SJCRH30 (cell line): ENCODE data around the gene SNAP29. TPM values are rescaled to one million over a fixed set of nuclear protein-coding genes. Genes with fewer than 3 reads are reported as not detected.
"Not testable (repeated sequence)": the region's sequence is repeated elsewhere in the genome, so short reads cannot be mapped to it uniquely, and the experiment has no call there.

Experiments
- DNase-seq, 2 experiments: peaks; one replicate each; pipeline ENCODE4 v3.0.0-alpha.2; 2015 to 2020
- H3K27ac ChIP-seq: fragments of 250-450 bp; sonication (Bioruptor Pico); 2 replicates; pipeline ENCODE4 v1.5.1; 2020; ENCODE audit warnings: mild to moderate bottlenecking, moderate library complexity
- H3K27me3 ChIP-seq: fragments of 250-450 bp; sonication (Bioruptor Pico); 2 replicates; pipeline ENCODE4 v1.5.1; 2020; ENCODE audit warnings: mild to moderate bottlenecking, moderate library complexity
- H3K36me3 ChIP-seq: fragments of 250-450 bp; sonication (Bioruptor Pico); 2 replicates; pipeline ENCODE4 v1.5.1; 2020; ENCODE audit warnings: mild to moderate bottlenecking, moderate library complexity
- H3K4me1 ChIP-seq: fragments of 250-450 bp; sonication (Bioruptor Pico); 2 replicates; pipeline ENCODE4 v1.5.1; 2020; ENCODE audit warnings: mild to moderate bottlenecking, moderate library complexity
- H3K4me3 ChIP-seq: fragments of 250-450 bp; sonication (Bioruptor Pico); 2 replicates; pipeline ENCODE4 v1.5.1; 2020; ENCODE audit warnings: mild to moderate bottlenecking, moderate library complexity
- H3K9me3 ChIP-seq: fragments of 250-450 bp; sonication (Bioruptor Pico); replicated peaks from 2 replicates; pipeline ENCODE4 v1.5.1; 2020; ENCODE audit warnings: mild to moderate bottlenecking, moderate library complexity
- total RNA-seq: library from RNA; depleted of rRNA; stranded (reverse); fragments of >200 nt; shearing (Covaris generic); gene quantifications from 2 replicates; pipeline ENCODE4 v1.2.3, GENCODE V29; 2014

SNAP29 gene
- total RNA-seq, 1 experiment from 2014 or later, result 17.7 TPM

DNA sequence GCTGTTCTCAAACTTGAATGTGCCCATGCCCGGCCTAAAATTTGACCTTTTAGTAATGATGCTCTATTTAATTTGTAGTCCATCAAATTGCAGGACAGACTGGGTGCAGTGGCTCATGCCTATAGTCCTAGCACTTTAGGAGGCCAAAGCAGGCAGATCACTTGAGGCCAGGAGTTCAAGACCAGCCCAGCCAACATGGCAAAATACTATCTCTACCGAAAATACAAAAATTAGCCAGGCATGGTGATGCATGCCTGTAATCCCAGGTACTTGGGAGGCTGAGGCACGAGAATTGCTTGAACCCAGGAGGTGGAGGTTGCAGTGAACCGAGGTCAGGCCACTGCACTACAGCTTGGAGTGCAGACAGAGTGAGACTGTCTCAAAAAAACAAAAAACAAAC, 33.6 kb upstream of the SNAP29 start:
- H3K27me3 ChIP-seq, DNase-seq, H3K27ac ChIP-seq: not testable (repeated sequence)

DNA sequence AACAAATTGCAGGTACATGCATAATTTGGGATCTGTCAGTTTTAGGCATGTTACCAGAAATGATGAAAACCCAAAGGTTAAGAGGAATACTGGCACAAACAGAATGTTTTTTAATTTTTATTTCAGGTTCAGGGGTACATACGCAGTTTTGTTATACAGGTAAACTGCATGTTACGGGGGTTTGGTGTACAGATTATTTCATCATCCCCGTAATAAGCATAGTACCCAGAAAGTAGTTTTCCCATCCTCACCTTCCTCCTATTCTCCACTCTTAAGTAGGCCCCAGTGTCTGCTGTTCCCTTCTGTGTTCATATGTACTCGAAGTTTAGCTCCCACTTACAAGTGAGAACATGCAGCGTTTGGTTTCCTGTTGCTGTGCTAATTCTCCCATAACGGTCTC, 33.2 kb upstream of the SNAP29 start:
- Histone ChIP-seq H3K4me1 (no peaks in the 10 kb centered on the region), H3K36me3 (peaks cover 18% of the 10 kb centered on the region), H3K27me3 (no peaks in the 10 kb centered on the region), H3K27ac (no peak overlapping the region), H3K9me3 (no peaks in the 10 kb centered on the region), H3K4me3 (no peak overlapping the region)
- DNase-seq, result no peak

More for the DNA sequence above, 33.6 kb upstream of the SNAP29 start:
- not testable (repeated sequence) for H3K4me1 ChIP-seq, H3K4me3 ChIP-seq, H3K9me3 ChIP-seq
- H3K36me3 ChIP-seq, result peaks cover 15% of the 10 kb centered on the region

DNA sequence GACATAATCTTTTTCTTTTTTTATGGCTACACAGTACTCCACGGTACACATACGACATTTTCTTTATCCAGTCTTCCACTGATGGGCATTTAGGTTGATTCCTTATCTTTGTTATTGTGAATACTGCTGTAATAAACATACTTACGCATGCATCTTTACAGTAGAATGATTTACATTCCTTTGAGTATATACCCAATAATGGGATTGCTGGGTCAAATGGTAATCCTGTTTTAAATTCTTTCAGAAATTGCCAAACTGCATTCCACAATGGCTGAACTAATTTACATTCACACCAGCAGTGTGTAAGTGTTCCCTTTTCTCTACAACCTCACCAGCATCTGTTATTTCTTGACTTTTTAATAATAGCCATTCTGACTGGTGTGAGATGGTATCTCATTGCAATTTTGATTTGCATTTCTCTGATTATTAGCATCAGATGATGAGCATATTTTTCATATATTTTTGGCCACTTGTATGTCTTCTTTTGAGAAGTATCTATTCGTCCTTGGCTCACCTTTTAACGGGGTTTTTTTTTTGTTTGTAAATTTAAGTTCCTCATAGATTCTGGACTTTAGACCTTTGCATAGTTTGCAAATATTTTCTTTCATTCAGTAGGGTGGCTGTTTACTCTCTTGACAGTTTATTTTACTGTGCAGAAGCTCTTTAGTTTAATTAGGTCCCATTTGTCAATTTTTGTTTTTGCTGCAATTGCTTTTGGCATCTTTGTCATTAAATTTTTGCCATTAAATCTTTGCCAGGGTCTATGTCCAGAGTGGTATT, 32.2 kb upstream of the SNAP29 start:
- not testable (repeated sequence) for H3K27ac ChIP-seq, H3K4me3 ChIP-seq, H3K27me3 ChIP-seq, H3K9me3 ChIP-seq, DNase-seq, H3K4me1 ChIP-seq
- H3K36me3 ChIP-seq, result peaks cover 25% of the 10 kb centered on the region

DNA sequence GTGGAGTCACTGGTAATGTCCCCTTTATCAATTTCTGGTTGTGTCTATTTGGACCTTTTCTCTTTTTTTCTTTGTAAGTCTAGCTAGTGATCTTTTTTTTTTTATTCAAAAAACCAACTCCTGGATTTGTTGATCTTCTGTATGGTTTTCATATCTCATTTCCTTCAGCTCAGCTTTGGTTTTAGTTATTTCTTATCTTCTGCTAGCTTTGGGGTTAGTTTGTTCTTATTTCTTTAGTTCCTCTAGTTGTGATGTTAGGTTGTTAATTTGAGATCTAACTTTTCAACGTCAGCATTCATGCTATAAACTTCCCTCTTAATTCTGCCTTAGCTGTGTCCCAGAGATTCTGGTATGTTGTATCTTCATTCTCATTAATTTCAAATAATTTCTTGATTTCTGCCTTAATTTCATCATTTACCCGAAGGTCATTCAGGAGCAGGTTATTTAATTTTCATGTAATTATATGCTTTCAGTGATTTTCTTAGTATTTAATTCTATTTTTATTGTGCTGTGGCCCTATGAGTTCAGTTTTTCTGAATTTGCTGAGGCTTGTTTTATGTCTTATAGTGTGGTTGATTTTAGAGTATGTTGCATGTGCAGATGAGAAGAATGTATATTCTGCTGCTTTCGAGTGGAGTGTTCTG, 29.2 kb upstream of the SNAP29 start:
- H3K27me3 ChIP-seq, result no peaks in the 10 kb centered on the region

DNA sequence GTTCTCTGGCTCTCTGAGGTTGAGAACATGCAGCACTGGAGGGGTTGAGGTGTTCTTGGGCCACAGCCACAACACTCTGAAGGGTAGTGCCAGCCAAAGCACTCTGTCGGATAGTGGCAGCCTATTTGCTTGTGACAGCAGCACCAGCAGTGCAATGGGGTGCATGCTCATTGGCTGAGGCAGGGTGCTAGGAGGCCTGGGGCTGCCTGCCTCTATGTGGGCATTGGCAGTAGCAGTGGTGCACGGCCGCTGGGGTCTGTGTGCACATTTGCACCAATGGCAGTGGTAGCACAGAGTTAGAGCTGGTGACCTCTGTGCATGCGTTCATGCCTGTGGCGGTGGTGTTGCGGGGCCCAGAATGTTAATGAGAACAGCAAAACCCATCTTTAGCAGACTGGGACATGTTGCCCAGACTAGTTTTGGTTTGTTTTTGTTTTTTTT, 25.6 kb upstream of the SNAP29 start:
- H3K4me1 ChIP-seq, result no peaks in the 10 kb centered on the region
- no peak for DNase-seq
- no peak overlapping the region for H3K27ac ChIP-seq
- peaks cover 39% of the 10 kb centered on the region for H3K36me3 ChIP-seq
- no peaks in the 10 kb centered on the region for H3K27me3 ChIP-seq
- H3K4me3 ChIP-seq, result no peak overlapping the region
- no peaks in the 10 kb centered on the region for H3K9me3 ChIP-seq

More for the DNA sequence above, 29.2 kb upstream of the SNAP29 start:
- no peak for DNase-seq
- Histone ChIP-seq H3K36me3 (peaks cover 40% of the 10 kb centered on the region), H3K27ac (no peak overlapping the region), H3K9me3 (no peaks in the 10 kb centered on the region), H3K4me1 (no peaks in the 10 kb centered on the region), H3K4me3 (no peak overlapping the region)

DNA sequence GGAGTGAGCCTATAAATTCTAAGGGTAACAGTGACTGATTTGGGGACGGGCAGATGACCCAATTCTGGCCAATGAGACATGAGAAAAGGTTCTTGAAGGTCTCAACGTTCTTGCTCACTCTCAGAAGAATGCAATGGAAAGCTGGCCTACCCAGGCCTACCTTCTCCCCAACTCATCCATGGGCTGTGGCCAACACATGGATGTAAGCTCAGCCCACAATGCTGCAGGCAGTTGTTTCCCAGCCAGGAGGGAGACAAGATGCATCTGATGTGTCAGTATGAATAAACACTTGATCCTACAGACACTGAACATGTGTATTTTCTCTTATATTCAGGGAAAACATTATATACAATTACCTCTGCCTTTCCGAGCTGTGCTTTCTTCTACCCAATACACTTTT, 24.6 kb upstream of the SNAP29 start:
- no peak for DNase-seq
- Histone ChIP-seq H3K27ac (no peak overlapping the region), H3K4me3 (no peak overlapping the region), H3K36me3 (peaks cover 34% of the 10 kb centered on the region), H3K4me1 (no peaks in the 10 kb centered on the region), H3K9me3 (no peaks in the 10 kb centered on the region), H3K27me3 (no peaks in the 10 kb centered on the region)

DNA sequence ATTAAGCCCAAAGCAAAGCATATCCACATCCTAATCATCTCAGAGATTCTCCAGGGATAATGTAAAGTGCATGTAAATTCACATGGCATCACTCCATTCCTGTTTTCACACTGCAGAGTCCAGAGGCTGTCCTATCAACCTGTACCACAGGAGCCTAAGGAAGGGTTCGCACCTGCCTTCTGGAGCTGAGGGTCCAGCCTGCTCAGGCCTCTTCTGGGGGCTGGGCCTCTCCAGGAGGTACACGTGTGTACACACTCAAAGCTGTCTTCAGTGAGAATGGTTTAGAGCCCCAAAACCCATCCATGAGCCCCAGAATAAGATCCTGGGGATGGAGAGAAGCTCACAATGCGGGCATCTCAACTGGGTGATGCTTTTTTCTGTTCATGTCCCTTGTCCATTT, 24.1 kb upstream of the SNAP29 start:
- Histone ChIP-seq H3K4me1 (no peaks in the 10 kb centered on the region), H3K4me3 (no peak overlapping the region), H3K36me3 (peaks cover 34% of the 10 kb centered on the region), H3K27me3 (no peaks in the 10 kb centered on the region), H3K9me3 (no peaks in the 10 kb centered on the region), H3K27ac (no peak overlapping the region)
- no peak for DNase-seq

DNA sequence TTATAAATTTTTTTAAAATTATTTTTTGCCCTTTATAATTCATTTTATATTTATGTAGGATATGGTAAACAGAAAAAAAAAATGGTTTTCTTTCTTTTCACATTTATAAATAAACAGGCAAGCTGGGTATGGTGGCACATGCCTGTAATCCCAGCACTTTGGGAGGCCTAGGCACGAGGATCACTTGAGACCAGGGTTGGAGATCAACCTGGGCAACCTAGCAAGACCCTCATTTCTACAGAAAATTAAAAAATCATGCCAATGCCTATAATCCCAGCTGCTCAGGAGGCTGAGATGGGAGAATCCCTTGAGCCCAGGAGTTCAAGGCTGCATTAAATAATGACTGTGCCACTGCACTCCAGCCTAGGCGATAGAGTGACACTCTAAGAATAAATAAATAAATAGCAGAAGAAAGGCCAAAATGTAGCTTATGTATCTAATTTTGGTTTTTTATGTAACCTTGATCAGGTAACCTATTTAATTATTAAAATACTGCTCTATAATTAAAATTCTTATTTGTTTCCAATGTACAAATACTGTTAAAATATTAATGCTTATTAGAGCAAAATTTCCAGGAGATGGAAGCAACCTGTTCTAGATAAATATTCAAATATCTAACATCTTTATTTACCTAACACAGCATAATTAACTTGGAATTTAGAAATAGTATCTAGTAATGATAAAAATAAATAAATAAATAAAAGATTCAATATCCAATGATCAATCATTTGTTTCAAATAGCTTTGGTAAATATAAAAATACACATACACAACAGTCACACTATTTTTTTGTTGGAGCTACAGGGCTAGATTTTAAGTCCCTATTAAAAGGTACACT, 21.6 kb upstream of the SNAP29 start:
- no peak overlapping the region for H3K27ac ChIP-seq
- H3K9me3 ChIP-seq, result no peaks in the 10 kb centered on the region
- H3K27me3 ChIP-seq, result no peaks in the 10 kb centered on the region
- H3K4me1 ChIP-seq, result peaks cover 2% of the 10 kb centered on the region; the same call in 1 of the 2 replicates
- DNase-seq, result no peak
- no peak overlapping the region for H3K4me3 ChIP-seq
- H3K36me3 ChIP-seq, result peaks cover 16% of the 10 kb centered on the region; the same call in 1 of the 2 replicates

DNA sequence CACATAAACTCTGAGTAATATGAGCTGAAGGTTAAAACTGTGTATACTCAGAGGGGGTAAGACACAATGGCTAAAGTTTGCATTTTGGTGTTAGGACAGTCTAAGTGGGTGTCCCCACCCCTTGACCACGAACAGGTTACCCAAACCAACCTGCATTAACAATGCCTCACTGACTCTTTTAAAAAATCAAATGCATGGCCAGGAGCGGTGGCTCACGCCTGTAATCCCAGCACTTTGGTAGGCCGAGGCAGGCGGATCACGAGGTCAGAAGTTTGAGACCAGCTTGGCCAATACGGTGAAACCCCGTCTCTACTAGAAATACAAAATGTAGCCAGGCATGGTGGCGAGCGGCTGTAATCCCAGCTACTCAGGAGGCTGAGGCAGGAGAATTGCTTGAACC, 19.5 kb upstream of the SNAP29 start:
- H3K27me3 ChIP-seq, H3K4me3 ChIP-seq, H3K9me3 ChIP-seq, H3K27ac ChIP-seq, H3K36me3 ChIP-seq, H3K4me1 ChIP-seq, DNase-seq: not testable (repeated sequence)

DNA sequence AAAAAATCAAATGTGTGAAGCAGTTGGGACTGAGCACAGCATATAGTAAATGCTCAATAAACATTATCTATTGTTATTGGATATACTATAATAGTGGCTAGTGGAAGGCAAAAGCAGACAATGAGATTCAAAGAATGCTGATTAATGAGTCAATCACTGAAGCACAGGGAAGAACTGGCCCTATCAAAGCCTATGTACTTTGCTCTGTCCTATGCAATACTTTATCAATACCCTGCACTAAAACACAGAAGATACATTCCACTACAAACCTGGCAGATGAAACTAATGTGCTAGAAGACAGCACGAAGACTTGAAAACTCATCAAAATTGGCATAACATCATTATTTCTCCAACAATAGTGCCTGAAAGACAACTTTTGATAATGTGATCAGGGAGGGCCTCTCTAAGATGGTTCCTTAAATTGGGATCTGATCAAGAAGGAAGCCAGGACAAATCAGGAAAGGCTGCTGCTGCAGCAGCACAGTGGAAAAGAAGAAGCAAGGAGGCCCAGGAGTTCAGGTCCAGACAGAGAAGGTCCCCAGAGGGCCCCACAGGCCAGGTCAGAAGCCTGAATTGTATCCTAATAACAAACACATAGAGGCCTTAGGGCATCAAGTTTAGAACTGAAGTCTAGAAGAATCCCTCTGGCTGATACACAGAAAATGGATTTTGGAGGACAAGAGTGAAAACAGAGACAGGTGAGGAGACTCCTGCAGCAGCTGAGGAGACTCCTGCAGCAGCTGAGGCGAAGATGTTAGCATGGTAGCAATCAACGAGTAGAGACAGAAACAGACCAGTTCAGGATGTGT, 18.8 kb upstream of the SNAP29 start:
- no peaks in the 10 kb centered on the region for H3K9me3 ChIP-seq
- no peaks in the 10 kb centered on the region for H3K36me3 ChIP-seq

DNA sequence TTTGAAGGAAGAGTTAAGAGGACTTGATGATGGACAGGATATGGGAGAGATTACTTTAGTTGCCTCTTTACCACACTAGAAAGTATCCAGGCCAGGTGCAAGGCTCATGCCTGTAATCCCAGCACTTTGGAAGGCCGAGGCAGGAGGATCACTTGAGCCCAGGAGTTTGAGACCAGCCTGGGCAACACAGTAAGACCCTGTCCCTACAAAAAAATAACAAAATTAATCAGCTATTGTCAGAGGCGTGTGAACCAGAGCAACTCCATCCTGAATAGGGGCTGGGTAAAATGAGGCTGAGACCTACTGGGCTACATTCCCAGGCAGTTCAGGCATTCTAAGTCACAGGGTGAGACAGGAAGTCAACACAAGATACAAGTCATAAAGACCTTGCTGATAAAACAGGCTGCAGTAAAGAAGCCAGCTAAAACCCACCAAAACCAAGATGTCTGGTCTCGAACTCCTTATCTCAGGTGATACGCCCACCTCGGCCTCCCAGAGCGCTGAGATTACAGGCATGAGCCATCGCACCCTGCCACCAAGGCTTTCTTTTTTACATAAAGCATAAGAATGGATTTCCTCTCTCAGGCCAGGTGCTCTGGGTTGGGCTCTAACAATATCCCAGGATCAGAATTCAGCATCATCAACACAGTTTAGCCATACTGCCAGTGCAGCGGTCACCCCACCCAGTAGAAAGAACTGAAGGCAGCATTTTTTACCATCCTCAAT, 18.0 kb upstream of the SNAP29 start:
- Histone ChIP-seq H3K27ac (no peak overlapping the region), H3K27me3 (no peaks in the 10 kb centered on the region), H3K4me3 (no peak overlapping the region), H3K4me1 (peaks cover 2% of the 10 kb centered on the region; the same call in 1 of the 2 replicates), H3K9me3 (no peaks in the 10 kb centered on the region), H3K36me3 (no peaks in the 10 kb centered on the region)
- no peak for DNase-seq

More for the DNA sequence above, 18.8 kb upstream of the SNAP29 start:
- no peak overlapping the region for H3K27ac ChIP-seq
- H3K27me3 ChIP-seq, result no peaks in the 10 kb centered on the region
- H3K4me3 ChIP-seq, result no peak overlapping the region
- DNase-seq, result no peak
- H3K4me1 ChIP-seq, result peaks cover 2% of the 10 kb centered on the region; the same call in 1 of the 2 replicates

DNA sequence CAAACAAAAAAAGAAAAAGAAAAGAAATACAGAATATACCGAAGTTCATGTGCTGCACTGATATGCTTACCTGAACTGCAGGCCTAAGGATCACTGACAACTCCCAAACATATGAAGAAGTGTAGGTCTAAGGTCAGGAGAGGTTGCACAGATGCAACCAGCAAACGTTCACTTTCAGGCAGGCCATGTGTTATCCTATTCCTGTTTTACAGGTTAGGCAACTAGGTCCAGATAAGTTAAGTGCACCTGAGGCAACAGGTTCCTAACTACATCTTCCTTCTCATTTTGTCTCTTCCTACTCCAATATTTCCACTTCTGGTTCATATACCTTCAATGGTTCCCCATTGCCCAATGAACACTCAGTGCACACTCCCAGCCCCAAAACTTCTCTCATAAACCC, 15.3 kb upstream of the SNAP29 start:
- Histone ChIP-seq H3K27ac (no peak overlapping the region), H3K4me1 (peaks cover 2% of the 10 kb centered on the region; the same call in 1 of the 2 replicates), H3K9me3 (no peaks in the 10 kb centered on the region), H3K27me3 (no peaks in the 10 kb centered on the region), H3K4me3 (no peak overlapping the region), H3K36me3 (no peaks in the 10 kb centered on the region)
- DNase-seq, result no peak

DNA sequence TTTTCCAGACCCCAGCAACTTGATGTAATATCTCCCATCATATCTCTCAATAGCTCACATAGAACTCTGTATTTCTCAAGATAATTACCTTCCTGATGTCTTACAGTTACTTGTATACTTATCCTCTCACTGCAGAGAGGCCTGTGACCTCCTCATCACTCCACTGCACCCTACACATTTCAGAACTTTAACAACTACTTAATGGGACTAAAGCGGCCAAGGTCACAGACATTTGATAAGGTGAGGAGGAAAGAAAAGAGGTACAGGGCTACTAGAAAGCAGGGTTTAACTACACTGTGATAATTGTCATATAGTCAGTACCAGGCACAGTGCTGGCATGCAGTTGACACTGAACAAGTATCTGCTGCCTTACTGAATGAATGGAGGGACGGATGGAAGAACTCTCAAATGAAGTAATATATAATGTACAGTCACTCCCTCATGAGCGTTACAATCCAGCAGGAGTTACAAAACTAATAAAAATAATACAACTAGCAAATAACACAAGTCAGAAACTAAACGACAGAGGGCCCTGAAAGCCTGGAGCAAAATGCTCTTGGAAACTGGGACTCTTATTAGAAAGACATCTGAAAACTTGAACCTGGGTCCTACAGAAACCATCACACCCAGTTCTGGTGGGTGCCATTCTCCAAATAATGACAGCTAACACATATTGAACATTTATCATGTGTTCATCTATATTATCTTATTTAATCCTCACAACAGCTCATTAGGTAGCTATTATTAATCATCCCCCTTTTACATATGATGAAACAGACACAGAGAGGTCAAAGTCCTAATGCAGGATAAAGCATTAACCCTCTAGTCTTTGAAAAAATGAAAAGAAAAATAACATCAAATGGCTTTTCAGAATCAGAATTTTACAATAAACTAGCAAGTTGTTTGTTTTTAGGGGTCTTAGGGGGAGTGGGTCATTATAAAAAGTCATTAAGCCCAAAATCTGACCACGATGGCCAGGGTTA, 14.5 kb upstream of the SNAP29 start:
- no peaks in the 10 kb centered on the region for H3K27me3 ChIP-seq
- no peak overlapping the region for H3K27ac ChIP-seq
- no peaks in the 10 kb centered on the region for H3K36me3 ChIP-seq
- H3K4me3 ChIP-seq, result no peak overlapping the region
- H3K4me1 ChIP-seq, result peaks cover 2% of the 10 kb centered on the region; the same call in 1 of the 2 replicates
- no peaks in the 10 kb centered on the region for H3K9me3 ChIP-seq
- no peak for DNase-seq
